GM12891 (cell line): ENCODE measurements around the gene ZNF32.

Experiments used
- POLR2A ChIP-seq: IDR thresholded peaks from 2 replicates; pipeline ENCODE4 v1.6.1; 2011; ENCODE audit warnings: low read depth, low read length, control low read depth
- SPI1 ChIP-seq: IDR thresholded peaks from 2 replicates; pipeline ENCODE4 v1.6.1; 2011; ENCODE audit warnings: low read depth, low read length, control low read depth
- TAF1 ChIP-seq: IDR thresholded peaks from 2 replicates; pipeline ENCODE4 v1.6.1; 2011; ENCODE audit warnings: low read depth, low read length, control low read depth

GRCh38 chr10:43678654-43679053, 30.0 kb upstream of the ZNF32 start:
- TF ChIP-seq POLR2A, result no peak
- TF ChIP-seq TAF1, result no peak
- TF ChIP-seq SPI1, result no peak
